ENCODE results near the gene SERGEF.

- TF ChIP-seq CTCF (IDR thresholded peaks at IDR 0.05) (no peak), POLR2A (IDR thresholded peaks at IDR 0.05) (no peak), EP300 (IDR thresholded peaks at IDR 0.05) (no peak)
Observed at GRCh38 chr11:18010977-18011586, 1.8 kb downstream of the SERGEF start.
